Upper lobe of right lung (tissue), 1 donor: ENCODE data around the gene NOB1. TPM values are rescaled to one million over a fixed set of nuclear protein-coding genes. Genes with fewer than 3 reads are reported as not detected.

Experiments used
- ATAC-seq: fragments of 200-7000 bp; cut with Tn5 transposase; one replicate; pipeline ENCODE4 v1.9.1; 2020; ENCODE audit warnings: mild to moderate bottlenecking, moderate library complexity
- DNase-seq: peaks from one replicate; pipeline ENCODE4 v3.0.0-alpha.2; 2020
- H3K27ac ChIP-seq: fragments of 200-600 bp; one replicate; pipeline ENCODE4 v1.8.0; 2022
- H3K27me3 ChIP-seq: fragments of 200-600 bp; one replicate; pipeline ENCODE4 v1.8.0; 2022; ENCODE audit warnings: mild to moderate bottlenecking
- H3K36me3 ChIP-seq: fragments of 200-600 bp; one replicate; pipeline ENCODE4 v1.8.0; 2022
- H3K4me1 ChIP-seq: fragments of 200-600 bp; one replicate; pipeline ENCODE4 v1.8.0; 2022
- H3K4me3 ChIP-seq: fragments of 200-600 bp; one replicate; pipeline ENCODE4 v1.8.0; 2022; ENCODE audit warnings: mild to moderate bottlenecking
- H3K9me3 ChIP-seq: fragments of 200-600 bp; one replicate; pipeline ENCODE4 v1.8.0; 2022
- intact Hi-C: fragments of 100-400 bp; cut with DNase I; formaldehyde crosslinking; loops from one replicate; pipeline ENCODE4 v1.11.0; 2022
- long read RNA-seq: library from polyadenylated mRNA; unstranded; transcript quantifications from one replicate; pipeline ENCODE4 v2.0.0, GENCODE V29; 2021
- total RNA-seq: library from RNA; stranded (reverse); fragmentation: NEBNext Ultra II Directional; extraction: Animal tissue kit (Norgen Biotek cat#: 25700); gene quantifications from one replicate; pipeline ENCODE4 v1.2.1, GENCODE V29; 2021
- TF ChIP-seq, protein P1 (sequence below): fragments of 200-600 bp; IDR thresholded peaks from one replicate; pipeline ENCODE4 v1.8.0; 2022; ENCODE audit warnings: antibody characterized with exemption
- donor health status: DM: no; HTN: yes; CAD: no; lungs with severe emphysema.

Gene NOB1
- 32.0 TPM for total RNA-seq
- long read RNA-seq, transcript NOB1-201 (9 exons, 1,734 nt), result major isoform, 31 of 35 reads
- long read RNA-seq, partial matches to known transcripts, result 4 of 35 reads
- long read RNA-seq, other reads (novel, unspliced or antisense), result 0 of 35 reads

DNA sequence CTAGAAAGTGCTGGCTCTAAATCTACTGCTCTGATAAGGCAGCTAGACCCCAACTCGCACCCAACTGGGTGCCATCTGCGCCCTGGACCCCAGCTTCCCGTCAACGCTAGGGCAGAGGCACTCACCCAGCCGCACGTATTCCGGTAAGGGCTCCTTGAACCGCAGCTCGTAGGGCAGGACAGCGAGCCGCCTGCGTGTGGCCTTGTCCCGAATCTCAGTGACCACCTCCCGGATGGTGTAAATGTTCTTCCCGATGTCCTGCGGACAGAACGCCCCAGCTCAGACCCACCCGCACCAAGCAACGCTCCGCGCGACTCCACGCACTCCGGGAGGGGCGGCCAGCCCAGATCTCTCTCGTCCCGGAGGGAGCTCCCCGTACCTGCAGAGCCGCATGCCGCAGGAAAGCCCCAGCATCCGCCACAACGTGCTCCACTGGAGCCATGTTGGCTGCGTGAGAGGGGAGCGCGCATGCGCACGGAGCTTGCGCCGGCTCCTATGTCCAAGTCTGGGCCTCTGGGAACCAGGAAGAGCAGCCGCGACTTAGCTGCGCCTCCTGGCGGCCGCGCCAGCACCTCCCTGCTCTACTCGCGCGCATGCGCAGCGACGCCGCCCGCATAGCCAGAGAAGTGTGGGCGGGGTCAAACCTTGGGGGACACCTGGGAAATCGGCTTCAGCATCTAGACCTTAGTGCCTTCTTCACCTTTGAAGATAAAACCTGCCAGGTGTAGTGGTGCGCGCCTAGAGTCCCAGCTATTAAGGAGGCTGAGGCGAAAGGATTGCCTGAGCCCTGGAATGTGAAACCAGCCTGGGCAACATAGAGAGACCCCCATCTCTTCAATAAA, at the start of gene NOB1:
Gene NOB1, minus strand, starts transcription at position 458 of the 842 bp plus-strand sequence. Its CDS starts 16 bp downstream, at position 442.
- H3K9me3 ChIP-seq, result no peaks in the 10 kb centered on the region
- TF ChIP-seq, protein P1, sequence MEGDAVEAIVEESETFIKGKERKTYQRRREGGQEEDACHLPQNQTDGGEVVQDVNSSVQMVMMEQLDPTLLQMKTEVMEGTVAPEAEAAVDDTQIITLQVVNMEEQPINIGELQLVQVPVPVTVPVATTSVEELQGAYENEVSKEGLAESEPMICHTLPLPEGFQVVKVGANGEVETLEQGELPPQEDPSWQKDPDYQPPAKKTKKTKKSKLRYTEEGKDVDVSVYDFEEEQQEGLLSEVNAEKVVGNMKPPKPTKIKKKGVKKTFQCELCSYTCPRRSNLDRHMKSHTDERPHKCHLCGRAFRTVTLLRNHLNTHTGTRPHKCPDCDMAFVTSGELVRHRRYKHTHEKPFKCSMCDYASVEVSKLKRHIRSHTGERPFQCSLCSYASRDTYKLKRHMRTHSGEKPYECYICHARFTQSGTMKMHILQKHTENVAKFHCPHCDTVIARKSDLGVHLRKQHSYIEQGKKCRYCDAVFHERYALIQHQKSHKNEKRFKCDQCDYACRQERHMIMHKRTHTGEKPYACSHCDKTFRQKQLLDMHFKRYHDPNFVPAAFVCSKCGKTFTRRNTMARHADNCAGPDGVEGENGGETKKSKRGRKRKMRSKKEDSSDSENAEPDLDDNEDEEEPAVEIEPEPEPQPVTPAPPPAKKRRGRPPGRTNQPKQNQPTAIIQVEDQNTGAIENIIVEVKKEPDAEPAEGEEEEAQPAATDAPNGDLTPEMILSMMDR, result peak; percentile 97
- peak within 1 kb of the TSS; percentile 97 for H3K4me3 ChIP-seq
- no peaks in the 10 kb centered on the region for H3K27me3 ChIP-seq
- intact Hi-C loops, result loop anchor here (5.0 kb wide), 1 partner anchor 42 kb away; no protein-coding TSS in a partner anchor
- DNase-seq (peak; percentile 99), ATAC-seq (peak; percentile 99)
- H3K36me3 ChIP-seq, result peaks cover 27% of the 10 kb centered on the region
- peaks cover 18% of the 10 kb centered on the region for H3K4me1 ChIP-seq
- H3K27ac ChIP-seq, result peak within 1 kb of the TSS; percentile 85

DNA sequence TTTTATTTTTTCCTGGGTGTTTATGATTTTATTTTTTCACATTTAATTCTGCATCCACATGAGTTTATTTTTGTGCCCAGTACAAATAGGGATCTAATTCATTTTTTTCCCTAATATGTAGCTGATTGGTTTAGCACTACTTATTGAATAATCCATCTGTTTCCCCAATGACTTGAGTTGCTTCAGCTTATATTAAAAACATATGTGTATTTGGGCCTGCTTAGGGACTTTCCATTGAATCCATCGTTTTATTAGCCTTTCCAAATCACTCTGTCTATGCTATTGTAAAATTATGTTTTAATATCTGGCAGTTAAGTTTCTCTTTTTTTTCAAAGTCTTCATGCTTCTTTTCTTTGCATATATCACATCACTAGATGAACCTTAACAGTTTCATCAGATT, 49.6 kb upstream of the NOB1 start:
- no peaks in the 10 kb centered on the region for H3K9me3 ChIP-seq
- no peaks in the 10 kb centered on the region for H3K4me1 ChIP-seq
- ATAC-seq, result no peak
- intact Hi-C loops, result no loop called here
- peaks cover 66% of the 10 kb centered on the region for H3K36me3 ChIP-seq
- no peak overlapping the region for H3K4me3 ChIP-seq
- no peak overlapping the region for H3K27ac ChIP-seq
- no peak for DNase-seq
- TF ChIP-seq, protein P1, result no peak
- no peaks in the 10 kb centered on the region for H3K27me3 ChIP-seq

GRCh38 chr16:69799611-69800031, 44.9 kb upstream of the NOB1 start:
- H3K36me3 ChIP-seq, result peaks cover 49% of the 10 kb centered on the region

DNA sequence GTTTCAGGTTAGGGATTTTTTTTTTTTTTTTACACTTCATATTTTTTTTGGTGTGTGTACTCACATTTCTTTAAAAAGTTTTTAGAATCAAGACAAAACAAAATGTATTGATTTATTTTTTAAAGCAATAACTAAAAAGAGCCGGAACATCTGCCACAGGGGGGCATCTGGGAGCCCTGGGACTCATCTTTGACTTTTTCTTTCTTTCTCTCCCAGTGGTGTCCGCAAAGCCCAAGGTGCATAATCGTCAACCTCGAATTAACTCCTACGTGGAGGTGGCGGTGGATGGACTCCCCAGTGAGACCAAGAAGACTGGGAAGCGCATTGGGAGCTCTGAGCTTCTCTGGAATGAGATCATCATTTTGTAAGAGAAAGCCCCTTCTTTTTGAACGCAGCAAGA, 43.7 kb upstream of the NOB1 start:
- H3K9me3 ChIP-seq, result no peaks in the 10 kb centered on the region
- H3K4me3 ChIP-seq, result no peak overlapping the region
- no peak for ATAC-seq
- peaks cover 41% of the 10 kb centered on the region for H3K36me3 ChIP-seq
- no peaks in the 10 kb centered on the region for H3K4me1 ChIP-seq
- no peak overlapping the region for H3K27ac ChIP-seq
- no peaks in the 10 kb centered on the region for H3K27me3 ChIP-seq
- peak; percentile 11 for DNase-seq
- intact Hi-C loops, result loop anchor here (10.0 kb wide), 1 partner anchor 136 kb away; no protein-coding TSS in a partner anchor
- TF ChIP-seq, protein P1, result peak; percentile 15

More at GRCh38 chr16:69799611-69800031, 44.9 kb upstream of the NOB1 start:
- H3K4me3 ChIP-seq, result no peak overlapping the region
- no peaks in the 10 kb centered on the region for H3K9me3 ChIP-seq
- no peak overlapping the region for H3K27ac ChIP-seq
- H3K4me1 ChIP-seq, result no peaks in the 10 kb centered on the region
- TF ChIP-seq, protein P1, result no peak
- DNase-seq (peak; percentile 6), ATAC-seq (no peak)
- intact Hi-C loops, result loop anchor here (10.0 kb wide), 1 partner anchor 135 kb away; no protein-coding TSS in a partner anchor
- no peaks in the 10 kb centered on the region for H3K27me3 ChIP-seq

- H3K4me3 ChIP-seq, result no peak overlapping the region
- H3K36me3 ChIP-seq, result peaks cover 22% of the 10 kb centered on the region
- no peaks in the 10 kb centered on the region for H3K9me3 ChIP-seq
- no peak overlapping the region for H3K27ac ChIP-seq
- intact Hi-C loops, result loop anchor here (10.0 kb wide), 1 partner anchor 138 kb away; no protein-coding TSS in a partner anchor
- TF ChIP-seq, protein P1, result peak; percentile 93
- ATAC-seq (peak; percentile 93), DNase-seq (peak; percentile 36)
- no peaks in the 10 kb centered on the region for H3K4me1 ChIP-seq
- H3K27me3 ChIP-seq, result no peaks in the 10 kb centered on the region
These were observed 41.8 kb upstream of the NOB1 start for GRCh38 chr16:69796285-69797118.
